NCI-H1105 (cell line): Measurements from ENCODE around the gene DNAH5.
A peak's percentile ranks its signal among the peaks of the same experiment; 100 is the strongest.

Source experiments
- DNase-seq: peaks from one replicate; lab custom pipeline; 2025; lab: John Stamatoyannopoulos, UW

Gene DNAH5

GRCh38 chr5:13943676-13944075, 812 bp downstream of the DNAH5 start:
- no peak for DNase-seq

GRCh38 chr5:13941468-13941867, 3.0 kb downstream of the DNAH5 start:
- DNase-seq = no peak

DNA sequence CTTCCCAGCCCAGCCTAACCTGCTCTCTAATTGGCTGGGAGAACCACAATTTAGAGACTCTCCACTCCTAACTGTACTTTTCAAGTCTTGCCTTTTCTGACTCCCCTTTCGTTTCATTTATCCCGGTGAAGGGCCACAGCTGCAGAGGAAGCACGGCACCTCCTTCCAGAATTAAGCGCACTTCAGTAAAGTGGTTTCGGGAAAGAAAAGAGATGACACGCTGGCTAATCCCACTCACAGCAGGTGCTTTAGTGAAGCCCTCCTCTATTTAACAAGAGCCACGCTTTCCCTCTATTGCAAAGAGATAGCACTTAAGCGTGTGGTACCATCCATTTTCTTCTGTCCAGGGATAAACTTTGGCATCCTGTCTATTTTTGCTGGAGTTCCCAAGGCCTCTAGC, 4.8 kb downstream of the DNAH5 start:
- no peak for DNase-seq

GRCh38 chr5:13934921-13935320, 9.6 kb downstream of the DNAH5 start:
- no peak for DNase-seq

DNA sequence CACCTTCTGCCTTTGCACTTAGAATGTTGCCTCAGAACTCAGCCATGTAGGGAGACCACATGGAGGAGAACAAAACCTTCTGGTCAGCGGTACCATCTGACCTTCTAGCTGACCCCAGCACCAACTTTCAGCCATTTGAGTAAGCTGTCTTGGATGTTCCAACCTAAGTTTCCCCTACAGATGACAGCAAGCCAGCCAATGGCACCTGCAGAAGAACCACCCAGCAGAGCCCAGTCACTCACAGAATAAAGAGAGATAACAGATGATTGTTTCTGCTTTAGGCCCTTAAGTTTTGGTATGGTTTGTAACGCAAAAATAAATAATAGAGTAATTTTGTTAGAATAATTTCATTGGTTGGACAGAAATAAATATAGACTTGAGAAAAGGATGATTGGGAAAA, 10.4 kb downstream of the DNAH5 start:
- no peak for DNase-seq

- no peak for DNase-seq
Measured at GRCh38 chr5:13932561-13932960, 11.9 kb downstream of the DNAH5 start.

- DNase-seq = no peak
Measured at GRCh38 chr5:13932011-13932410, 12.5 kb downstream of the DNAH5 start.

GRCh38 chr5:13930541-13931171, 13.8 kb downstream of the DNAH5 start:
- DNase-seq = peak; percentile 74

DNA sequence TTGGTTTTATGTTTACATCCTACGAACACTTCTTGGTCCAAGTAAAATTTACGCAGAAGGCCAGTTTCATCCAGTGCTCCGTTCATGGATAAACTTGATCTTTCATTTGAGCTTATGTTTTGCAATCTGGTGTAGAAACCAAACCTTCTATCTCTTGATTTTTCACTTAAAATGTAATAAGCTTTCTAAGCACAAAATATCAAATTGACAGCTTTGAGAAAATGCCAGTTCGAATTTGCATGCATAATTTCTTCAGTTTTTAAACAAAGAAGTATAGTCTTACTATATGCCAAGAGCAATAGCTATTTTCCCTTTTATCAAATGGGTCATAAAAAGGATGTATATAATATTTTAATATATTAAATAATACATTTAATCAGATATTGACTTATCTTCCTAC, 17.8 kb downstream of the DNAH5 start:
- no peak for DNase-seq

- no peak for DNase-seq
Measured at GRCh38 chr5:13921578-13921977, 22.9 kb downstream of the DNAH5 start.

GRCh38 chr5:13919786-13920185, 24.7 kb downstream of the DNAH5 start:
- DNase-seq = no peak

GRCh38 chr5:13919087-13919486, 25.4 kb downstream of the DNAH5 start:
- no peak for DNase-seq

GRCh38 chr5:13917061-13917460, 27.4 kb downstream of the DNAH5 start:
- no peak for DNase-seq

DNA sequence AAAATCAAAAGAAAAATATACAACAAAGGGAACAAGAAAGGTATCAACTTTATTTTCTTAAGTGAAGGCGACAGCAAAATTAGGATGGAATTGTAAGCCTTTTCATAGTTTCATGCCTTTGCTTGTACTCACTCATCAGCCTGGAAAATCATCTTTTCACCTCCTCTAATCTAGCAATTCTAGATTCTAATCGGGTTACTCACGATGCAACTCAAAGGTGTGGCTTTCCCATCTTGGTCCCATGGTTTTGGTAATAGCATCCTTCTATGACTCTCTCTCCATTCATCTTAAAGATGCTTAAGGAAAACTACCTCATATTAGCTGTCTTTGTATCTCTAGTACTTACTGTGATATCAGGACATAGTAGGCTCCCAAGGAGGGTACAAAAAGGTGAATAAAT, 30.5 kb downstream of the DNAH5 start:
- no peak for DNase-seq

DNA sequence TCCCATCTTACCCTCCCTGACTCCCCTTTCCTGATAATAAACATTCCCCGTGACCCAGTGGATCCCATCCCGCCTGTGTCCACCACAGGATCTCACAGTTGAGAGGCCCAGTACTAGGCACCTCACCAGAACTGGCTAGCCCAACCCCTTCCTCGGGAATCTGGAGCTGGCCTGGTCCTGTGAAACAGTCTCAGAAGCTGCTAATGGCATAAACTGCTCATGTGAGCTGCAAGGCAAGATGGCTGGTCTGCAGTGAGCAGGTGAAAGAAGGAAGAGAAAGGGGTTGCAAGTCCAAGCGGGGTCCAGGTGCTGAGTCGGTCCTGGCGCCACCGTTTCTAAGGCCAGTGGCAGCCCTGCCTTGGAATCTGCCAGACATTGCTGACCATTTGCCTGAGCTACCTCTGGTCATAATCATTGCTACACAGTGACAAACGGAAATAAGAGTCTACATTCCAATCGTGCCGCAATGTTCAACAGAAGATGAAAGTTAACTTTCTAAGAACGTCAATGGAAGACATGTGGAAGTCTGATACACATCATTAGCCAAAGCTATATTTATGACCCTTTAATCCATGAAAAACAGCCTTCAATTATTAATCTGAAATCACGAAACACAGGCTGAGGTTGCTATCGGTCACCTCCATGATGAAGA, 33.7 kb downstream of the DNAH5 start:
- DNase-seq = no peak

GRCh38 chr5:13910201-13910600, 34.3 kb downstream of the DNAH5 start:
- DNase-seq = no peak

GRCh38 chr5:13909271-13909670, 35.2 kb downstream of the DNAH5 start:
- DNase-seq = no peak

DNA sequence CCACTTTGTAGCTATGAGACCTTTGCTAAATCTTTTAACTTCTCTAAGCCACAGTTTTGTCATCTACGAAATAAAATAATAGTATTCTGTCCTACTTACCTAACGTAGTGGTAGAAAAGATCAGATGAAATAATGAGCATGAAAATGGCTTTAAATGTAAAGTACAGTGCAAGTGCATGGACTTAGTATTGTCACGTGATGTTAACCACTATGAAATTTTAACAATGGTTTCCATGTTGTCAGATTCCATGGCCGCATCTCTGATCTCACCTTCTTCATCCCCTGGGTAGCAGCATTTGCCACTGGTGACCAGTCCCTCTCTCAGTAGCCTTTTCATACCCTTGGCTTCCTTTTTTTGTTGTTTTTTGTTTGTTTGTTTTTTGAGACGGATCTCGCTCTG, 45.9 kb downstream of the DNAH5 start:
- no peak for DNase-seq

DNA sequence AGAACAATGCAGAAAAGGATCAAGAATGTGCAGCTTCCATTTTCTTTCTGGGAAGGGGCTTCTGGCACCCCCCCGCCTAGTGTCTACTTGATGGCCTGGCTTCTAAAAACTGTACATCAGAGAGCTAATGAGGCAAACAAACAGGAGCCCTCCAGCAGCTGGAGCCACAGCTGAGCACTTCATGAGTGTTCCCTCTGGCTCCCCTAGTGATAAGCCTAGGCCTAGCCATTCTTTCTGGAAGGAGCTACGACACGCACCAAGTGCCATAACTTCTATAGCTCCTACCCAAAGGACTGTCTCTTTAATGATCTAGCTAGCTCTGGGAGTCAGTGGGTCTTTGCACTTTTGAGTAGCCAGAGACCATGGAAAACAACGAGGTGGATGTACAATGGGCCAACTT, 66.1 kb downstream of the DNAH5 start:
- DNase-seq = no peak

DNA sequence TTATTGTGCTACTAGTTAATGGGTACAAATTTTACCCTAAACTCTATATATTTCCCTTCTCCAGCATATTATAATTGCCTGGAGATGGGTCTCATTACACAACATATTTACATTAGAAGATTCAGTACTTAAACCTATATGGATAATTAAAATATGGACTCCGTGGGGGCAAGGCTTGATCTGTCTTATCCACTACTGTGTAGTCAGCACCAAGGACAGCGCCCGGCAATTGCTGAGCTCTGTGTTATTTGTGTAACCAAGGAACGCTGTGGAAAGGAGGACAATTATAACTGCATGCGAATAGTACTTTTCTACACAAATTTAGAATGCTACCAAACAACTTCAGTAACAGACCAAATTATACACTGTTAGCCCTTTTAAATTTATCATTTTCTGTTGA, 77.7 kb downstream of the DNAH5 start:
- DNase-seq = no peak

DNA sequence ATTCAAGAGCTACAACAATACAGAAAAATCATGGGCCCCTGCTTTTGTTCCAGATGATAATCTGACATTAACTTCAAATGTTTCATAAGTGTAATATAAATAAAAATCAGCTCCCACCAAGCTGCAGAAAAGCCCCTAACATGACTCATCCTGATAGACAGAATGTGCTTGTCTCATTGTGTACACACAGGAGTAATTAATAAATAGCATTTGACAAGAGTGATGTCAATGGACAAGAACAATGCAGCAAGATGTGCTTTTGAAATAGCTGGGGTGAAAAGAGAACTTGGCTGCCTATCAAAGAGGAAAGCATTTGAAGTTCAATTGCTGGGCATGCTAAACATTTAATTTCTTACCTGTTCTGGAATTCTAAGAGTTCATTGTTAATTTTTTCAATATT, 79.2 kb downstream of the DNAH5 start:
- peak; percentile 4 for DNase-seq

- DNase-seq = no peak
Measured at GRCh38 chr5:13860146-13860545, 84.3 kb downstream of the DNAH5 start.

DNA sequence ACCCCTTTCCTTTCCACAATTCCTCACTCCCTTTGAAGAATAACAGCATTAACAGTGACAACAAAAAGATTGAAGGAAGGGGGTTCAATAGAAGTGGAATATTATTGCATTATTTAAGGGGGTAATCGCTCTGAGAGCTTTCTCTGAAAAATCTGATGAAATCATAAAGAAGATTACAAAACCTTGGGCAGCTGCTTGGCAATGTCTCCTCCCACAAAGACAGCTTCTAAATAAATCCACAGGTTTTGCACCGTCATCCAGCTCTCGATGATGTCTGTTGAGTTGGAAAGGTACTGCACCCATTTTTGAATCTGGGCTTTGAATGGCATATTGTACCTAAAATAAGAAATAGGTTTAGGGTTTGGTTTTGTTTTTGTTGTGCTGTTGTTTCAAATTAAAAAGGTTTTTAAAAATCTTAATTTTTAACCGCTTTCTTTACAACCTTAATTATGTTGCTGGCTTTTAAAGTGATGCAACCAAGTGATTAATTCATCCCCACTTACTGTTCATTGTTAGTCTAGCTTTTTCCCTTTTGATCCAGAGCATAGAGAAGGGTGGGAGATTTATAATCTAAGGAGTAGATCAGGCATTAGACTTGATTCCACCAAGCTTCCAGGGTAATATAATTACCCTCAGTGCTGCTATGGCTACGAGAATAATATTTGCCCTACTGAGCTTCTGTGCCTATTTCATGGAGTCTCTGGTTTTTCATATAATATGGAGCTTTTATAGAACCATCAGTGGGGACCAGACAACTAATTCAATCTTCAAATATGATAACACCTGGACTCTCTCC, 85.0 kb downstream of the DNAH5 start:
- no peak for DNase-seq
